Activated CD4-positive, alpha-beta T cell treated with anti-CD3 and anti-CD28 coated beads, Interleukin-2, amount 50 U/mL, for 4 hours (primary cell): Measurements from ENCODE around the gene NCOA4.
A peak's percentile ranks its signal among the peaks of the same experiment; 100 is the strongest.
"Not testable (repeated sequence)": the region's sequence is repeated elsewhere in the genome, so short reads cannot be mapped to it uniquely, and the experiment has no call there.

ENCODE experiments used
- DNase-seq, 2 experiments: peaks; one replicate each; pipeline ENCODE4 v3.0.0-alpha.2; 2020

Gene NCOA4

DNA sequence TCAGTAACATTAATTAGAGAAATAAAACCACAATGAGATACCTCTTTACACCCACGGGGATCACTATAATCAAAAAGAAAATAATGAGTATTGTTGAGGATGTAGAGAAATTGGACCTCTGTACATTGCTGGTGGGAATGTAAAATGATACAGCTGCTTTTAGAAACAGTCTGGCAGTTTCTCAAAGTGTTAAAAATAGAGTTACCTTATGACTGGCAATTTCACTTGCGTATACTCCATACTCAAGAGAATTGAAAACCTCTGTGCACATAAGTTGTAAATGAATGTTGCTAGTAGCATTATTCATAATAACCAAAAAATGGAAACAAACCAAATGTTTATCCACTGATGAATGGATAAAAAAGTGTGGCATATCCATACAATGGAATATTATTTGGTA lies 51.9 kb downstream of the NCOA4 start:
- DNase-seq, result not testable (repeated sequence)

DNA sequence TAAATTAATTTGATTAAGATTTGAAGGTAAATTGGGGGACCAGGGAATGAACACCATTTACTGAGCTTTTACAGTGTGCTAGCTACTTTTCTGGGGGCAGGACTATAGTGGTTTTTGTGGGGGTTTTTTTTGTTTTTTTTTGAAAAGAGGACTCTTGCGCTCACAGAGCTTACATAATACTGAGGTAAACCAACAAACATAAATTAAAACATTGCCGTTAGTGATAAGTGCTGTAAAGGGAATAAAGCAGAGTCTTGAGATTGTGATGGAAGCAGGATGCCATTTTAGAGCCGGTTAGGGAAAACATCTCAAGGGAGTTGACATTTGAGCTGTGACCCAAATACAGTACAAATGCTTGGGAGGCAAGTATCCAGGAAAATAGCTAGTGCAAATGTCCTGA lies 56.4 kb downstream of the NCOA4 start:
- DNase-seq, result not testable (repeated sequence)

DNA sequence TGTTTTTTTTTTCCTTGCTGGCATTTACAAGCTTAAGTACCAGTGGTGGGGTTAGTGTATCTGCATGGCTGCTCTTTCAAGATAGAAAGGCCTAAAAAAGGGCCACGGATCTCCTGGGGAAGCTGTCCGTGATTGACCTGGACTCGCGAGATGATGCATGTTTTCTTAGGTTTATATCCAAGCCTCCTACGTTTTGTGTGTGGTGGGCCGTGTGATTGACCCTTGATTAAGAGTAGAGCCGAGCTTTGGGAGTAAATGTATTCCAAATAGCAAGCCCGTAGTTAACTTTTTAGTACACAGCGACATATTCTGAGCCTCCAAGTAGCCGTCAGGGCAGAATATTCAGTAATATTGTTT lies 57.6 kb downstream of the NCOA4 start:
- DNase-seq, result not testable (repeated sequence)

- DNase-seq, result peak; percentile 74 to 79
These were observed 58.2 kb downstream of the NCOA4 start, which contains the start of gene TIMM23 for GRCh38 chr10:45972106-45972812. Gene TIMM23, plus strand, starts transcription at chr10:45972489. Its CDS starts 136 bp downstream, at chr10:45972625.

DNA sequence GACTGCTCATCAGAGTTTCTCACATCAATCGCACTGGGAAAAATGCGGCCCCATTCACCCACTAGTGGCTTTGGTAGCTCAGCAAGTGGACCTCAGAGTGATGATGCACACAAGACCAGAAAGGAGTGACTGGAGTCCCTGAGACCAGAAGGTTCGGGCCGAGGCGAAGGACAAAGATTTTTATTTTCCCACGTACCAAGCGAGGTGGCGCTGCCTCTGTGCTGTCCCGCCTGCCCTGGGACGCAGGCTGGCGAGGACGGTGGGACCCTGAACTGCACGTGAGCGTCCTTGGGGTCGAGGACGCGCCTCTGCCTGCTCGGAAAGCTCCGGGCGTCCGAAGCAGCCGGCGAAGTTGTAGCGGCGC lies 58.7 kb downstream of the NCOA4 start:
- not testable (repeated sequence) for DNase-seq

- DNase-seq, result not testable (repeated sequence)
These were observed 59.4 kb downstream of the NCOA4 start for GRCh38 chr10:45971019-45971418.

GRCh38 chr10:45962686-45963452 lies 67.6 kb downstream of the NCOA4 start:
- DNase-seq, result not testable (repeated sequence)

DNA sequence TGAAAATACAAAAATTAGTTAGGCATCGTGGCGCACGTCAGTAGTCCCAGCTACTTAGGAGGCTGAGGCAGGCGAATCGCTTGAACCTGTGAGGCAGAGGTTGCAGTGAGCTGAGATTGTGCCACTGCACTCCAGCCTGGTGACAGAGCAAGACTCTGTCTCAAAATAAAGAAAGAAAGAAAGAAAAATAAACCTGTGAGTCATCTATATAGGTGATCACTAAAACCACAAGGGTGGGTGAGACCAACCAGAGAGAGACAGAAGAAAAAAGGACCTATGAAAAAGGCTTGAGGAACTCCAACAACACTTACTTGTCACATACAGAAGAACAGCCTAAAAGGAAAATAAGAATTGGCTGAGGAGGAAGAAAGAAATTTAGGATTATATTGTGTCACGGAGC lies 72.5 kb downstream of the NCOA4 start:
- DNase-seq, result not testable (repeated sequence)

GRCh38 chr10:45956634-45957033 lies 73.8 kb downstream of the NCOA4 start:
- DNase-seq, result not testable (repeated sequence)
